K562 (cell line): ENCODE measurements around the gene ZKSCAN3. TPM values are rescaled to one million over a fixed set of nuclear protein-coding genes. Genes with fewer than 3 reads are reported as not detected.

Source experiments
- ARID1B ChIP-seq: fragments of 450-650 bp; IDR thresholded peaks from 2 replicates; pipeline ENCODE4 v1.6.1; 2016; ENCODE audit warnings: antibody characterized with exemption, mild to moderate bottlenecking, inconsistent platforms
- BRD9 ChIP-seq: fragments of 450-650 bp; IDR thresholded peaks from 2 replicates; pipeline ENCODE4 v1.6.1; 2018; ENCODE audit warnings: low read depth; ENCODE audit not compliant: partially characterized antibody
- CCAR2 ChIP-seq: fragments of 200-400 bp; formaldehyde crosslinking; IDR thresholded peaks from 2 replicates; pipeline ENCODE4 v1.6.1; 2017; ENCODE audit warnings: mild to moderate bottlenecking, low read depth, low read length
- ELF2 ChIP-seq: fragments of 250-450 bp; sonication (Bioruptor Pico); IDR thresholded peaks from 2 replicates; pipeline ENCODE4 v1.5.0; 2021; ENCODE audit warnings: mild to moderate bottlenecking
- FIP1L1 ChIP-seq: fragments of 200-400 bp; formaldehyde crosslinking; IDR thresholded peaks from 2 replicates; pipeline ENCODE4 v1.6.1; 2018; ENCODE audit warnings: mild to moderate bottlenecking, low read depth, low read length; ENCODE audit not compliant: poor library complexity, severe bottlenecking
- MED1 ChIP-seq: sonication (generic); formaldehyde crosslinking; IDR thresholded peaks from 2 replicates; pipeline ENCODE4 v1.8.1; 2023; ENCODE audit warnings: missing genetic modification reagents, borderline replicate concordance
- NKRF ChIP-seq: fragments of 450-650 bp; IDR thresholded peaks from 2 replicates; pipeline ENCODE4 v1.6.1; 2016; ENCODE audit warnings: borderline replicate concordance
- PRPF4 ChIP-seq: fragments of 200-400 bp; formaldehyde crosslinking; IDR thresholded peaks from one replicate; pipeline ENCODE4 v1.6.1; 2017; ENCODE audit warnings: low read length, low read depth, mild to moderate bottlenecking; ENCODE audit not compliant: insufficient read depth, poor library complexity, severe bottlenecking
- RBFOX2 ChIP-seq: fragments of 200-400 bp; formaldehyde crosslinking; IDR thresholded peaks from 2 replicates; pipeline ENCODE4 v1.6.1; 2017; ENCODE audit warnings: low read depth, mild to moderate bottlenecking, low read length, moderate library complexity
- RNF2 ChIP-seq: sonication (generic); IDR thresholded peaks from 2 replicates; pipeline ENCODE4 v1.6.1; 2016
- SIRT6 ChIP-seq: IDR thresholded peaks from one replicate; pipeline ENCODE4 v1.6.1; 2012; ENCODE audit warnings: low read depth, mild to moderate bottlenecking, control low read depth, inconsistent platforms, low read length, moderate library complexity
- SMC3 ChIP-seq: conservative IDR thresholded peaks from 2 replicates; pipeline ENCODE4 v1.6.1; 2011; ENCODE audit warnings: low read depth, low read length, improper control_type of control experiment; ENCODE audit not compliant: insufficient read depth
- SRF ChIP-seq, 2 experiments: fragments of 250-450, 450-650 bp in 1 of 2; sonication (Bioruptor Pico) in 1 of 2; sonication (generic) in 1 of 2; formaldehyde crosslinking; IDR thresholded peaks; 2 replicates each; pipeline versions ENCODE4 v1.5.0 to v1.5.1; 2020 to 2022; ENCODE audit warnings: mild to moderate bottlenecking in 1 of 2, missing genetic modification reagents in 1 of 2
- TEAD2 ChIP-seq: fragments of 450-650 bp; IDR thresholded peaks from 2 replicates; pipeline ENCODE4 v1.6.1; 2016; ENCODE audit warnings: missing genetic modification characterization, control low read depth, missing compliant biosample characterization
- TEAD4 ChIP-seq, 2 experiments: sonication (generic) in 1 of 2; formaldehyde crosslinking in 1 of 2; IDR thresholded peaks; 2 replicates each; pipeline versions ENCODE4 v1.6.1 to v1.8.0; 2012 to 2022; ENCODE audit warnings: borderline replicate concordance in 1 of 2, inconsistent platforms in 1 of 2, low read length in 1 of 2, mild to moderate bottlenecking in 1 of 2, missing genetic modification reagents in 1 of 2
- THAP12 ChIP-seq: fragments of 250-450 bp; sonication (Bioruptor Pico); IDR thresholded peaks from 2 replicates; pipeline ENCODE4 v1.9.0; 2021; ENCODE audit warnings: mild to moderate bottlenecking, inconsistent platforms
- ZC3H4 ChIP-seq: sonication (generic); formaldehyde crosslinking; IDR thresholded peaks from 2 replicates; pipeline ENCODE4 v1.9.0; 2021; ENCODE audit warnings: missing genetic modification reagents, borderline replicate concordance
- ZNF398 ChIP-seq: fragments of 250-450 bp; sonication (Bioruptor Pico); IDR thresholded peaks from 2 replicates; pipeline ENCODE4 v1.8.0; 2021; ENCODE audit warnings: moderate library complexity, mild to moderate bottlenecking, inconsistent platforms
- ZNF77 ChIP-seq: fragments of 250-450 bp; sonication (Bioruptor Pico); IDR thresholded peaks from 2 replicates; pipeline ENCODE4 v1.5.0; 2020
- polyA plus RNA-seq, 8 experiments: library from polyadenylated mRNA; depleted of rRNA in 4 of 8; stranded (reverse) in 5 of 8; unstranded in 3 of 8; fragments of >200 nt; fragmentation: Nextera tagmentation in 2 of 8; fragmentation: Illumina TruSeq in 1 of 8; extraction: Ambion mirVana in 2 of 8; extraction: Trizol in 1 of 8; gene quantifications; 2 replicates each; pipeline versions ENCODE4 v1.2.1 to v1.2.3, GENCODE V29; 2011 to 2014; ENCODE audit warnings: inconsistent platforms in 1 of 8, missing spikeins in 1 of 8
- total RNA-seq, 7 experiments: library from RNA; depleted of rRNA in 6 of 7; stranded (reverse); fragments of >200 nt in 6 of 7; fragmentation: Illumina TruSeq in 2 of 7; extraction: Trizol in 2 of 7; gene quantifications; 2 replicates each; pipeline versions ENCODE4 v1.2.1 to v1.2.3, GENCODE V29; 2011 to 2021; ENCODE audit warnings: low replicate concordance in 1 of 7
- TF ChIP-seq, protein P1 (sequence below): fragments of 450-650 bp; formaldehyde crosslinking; IDR thresholded peaks from 2 replicates; pipeline ENCODE4 v1.4.0; 2020; ENCODE audit warnings: mild to moderate bottlenecking, mixed read lengths
- TF ChIP-seq, protein P2 (sequence below): fragments of 250-450 bp; sonication (Bioruptor Pico); IDR thresholded peaks from 2 replicates; pipeline ENCODE4 v1.6.1; 2021; ENCODE audit warnings: mild to moderate bottlenecking

The ZKSCAN3 gene
- total and polyA plus RNA-seq, 9 of the 15 experiments (the other 6 are each of a cell fraction or from before 2014, with no cell fraction given) = 3.0 to 12.4 (median 10.2) TPM

GRCh38 chr6:28347119-28347518 is 2.6 kb upstream of the ZKSCAN3 start (continued):
- TF ChIP-seq THAP12 (CRISPR knock-in tag) (no peak), PRPF4 (no peak), ZC3H4 (CRISPR knock-in tag) (no peak), CCAR2 (no peak), TEAD4 (IDR thresholded peaks at IDR 0.05; ENCODE audit: low read length) (peak; percentile 26; the same call in 1 of the 2 replicates), TEAD4 (CRISPR knock-in tag; IDR thresholded peaks at IDR 0.05; ENCODE audit: borderline replicate concordance) (no peak), SRF (CRISPR knock-in tag; IDR thresholded peaks at IDR 0.05) (no peak), MED1 (no peak), ZNF77 (no peak), SMC3 (no peak), BRD9 (no peak), ZNF398 (CRISPR knock-in tag) (no peak), ARID1B (peak; percentile 42; the same call in 1 of the 2 replicates), RNF2 (no peak), SIRT6 (no peak), RBFOX2 (no peak), FIP1L1 (no peak), TEAD2 (tag) (no peak), ELF2 (CRISPR knock-in tag) (no peak), NKRF (no peak)
- TF ChIP-seq, protein P1, sequence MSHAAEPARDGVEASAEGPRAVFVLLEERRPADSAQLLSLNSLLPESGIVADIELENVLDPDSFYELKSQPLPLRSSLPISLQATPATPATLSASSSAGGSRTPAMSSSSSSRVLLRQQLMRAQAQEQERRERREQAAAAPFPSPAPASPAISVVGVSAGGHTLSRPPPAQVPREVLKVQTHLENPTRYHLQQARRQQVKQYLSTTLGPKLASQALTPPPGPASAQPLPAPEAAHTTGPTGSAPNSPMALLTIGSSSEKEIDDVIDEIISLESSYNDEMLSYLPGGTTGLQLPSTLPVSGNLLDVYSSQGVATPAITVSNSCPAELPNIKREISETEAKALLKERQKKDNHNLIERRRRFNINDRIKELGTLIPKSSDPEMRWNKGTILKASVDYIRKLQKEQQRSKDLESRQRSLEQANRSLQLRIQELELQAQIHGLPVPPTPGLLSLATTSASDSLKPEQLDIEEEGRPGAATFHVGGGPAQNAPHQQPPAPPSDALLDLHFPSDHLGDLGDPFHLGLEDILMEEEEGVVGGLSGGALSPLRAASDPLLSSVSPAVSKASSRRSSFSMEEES = no peak
- TF ChIP-seq, protein P2, sequence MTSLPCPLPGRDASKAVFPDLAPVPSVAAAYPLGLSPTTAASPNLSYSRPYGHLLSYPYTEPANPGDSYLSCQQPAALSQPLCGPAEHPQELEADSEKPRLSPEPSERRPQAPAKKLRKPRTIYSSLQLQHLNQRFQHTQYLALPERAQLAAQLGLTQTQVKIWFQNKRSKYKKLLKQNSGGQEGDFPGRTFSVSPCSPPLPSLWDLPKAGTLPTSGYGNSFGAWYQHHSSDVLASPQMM (CRISPR knock-in tag) = no peak
